Testis (tissue), 2 donors: Measurements from ENCODE around the gene EED.

Experiments used
- CTCF ChIP-seq, 3 experiments: fragments of 450-650 bp in 2 of 3; fragments of 200-600 bp in 1 of 3; sonication (generic) in 1 of 3; IDR thresholded peaks; one replicate each; pipeline ENCODE4 v1.5.1; 2016 to 2019; ENCODE audit warnings: antibody characterized with exemption in 3 of 3, mild to moderate bottlenecking in 2 of 3, moderate library complexity in 1 of 3
- POLR2A ChIP-seq: fragments of 450-650 bp; IDR thresholded peaks from one replicate; pipeline ENCODE4 v1.6.1; 2017; ENCODE audit warnings: antibody characterized with exemption, mild to moderate bottlenecking, moderate library complexity

GRCh38 chr11:86291466-86292262 is 47.1 kb downstream of the EED start:
- TF ChIP-seq CTCF (IDR thresholded peaks at IDR 0.05), result peak; percentile 52 to 66 (median 55)
- no peak for TF ChIP-seq POLR2A
